Measurements from ENCODE around the gene UNC5B.
"Not testable (repeated sequence)": the region's sequence is repeated elsewhere in the genome, so short reads cannot be mapped to it uniquely, and the experiment has no call there.

Gene UNC5B

GRCh38 chr10:71269301-71270288, 57.2 kb downstream of the UNC5B start:
- no peak for DNase-seq

GRCh38 chr10:71270301-71271220, 58.2 kb downstream of the UNC5B start:
- DNase-seq: peak; percentile 7

GRCh38 chr10:71271662-71272055, 59.3 kb downstream of the UNC5B start:
- DNase-seq: no peak

GRCh38 chr10:71272056-71272771, 59.8 kb downstream of the UNC5B start:
- DNase-seq: no peak

GRCh38 chr10:71272974-71273373, 60.6 kb downstream of the UNC5B start:
- not testable (repeated sequence) for DNase-seq

GRCh38 chr10:71273506-71273905, 61.1 kb downstream of the UNC5B start:
- DNase-seq: no peak

GRCh38 chr10:71274901-71275796, 62.8 kb downstream of the UNC5B start:
- no peak for DNase-seq

- DNase-seq: no peak
These were observed 64.5 kb downstream of the UNC5B start for GRCh38 chr10:71276873-71277272.

GRCh38 chr10:71277914-71278665, 65.7 kb downstream of the UNC5B start:
- no peak for DNase-seq

GRCh38 chr10:71278691-71279588, 66.6 kb downstream of the UNC5B start:
- DNase-seq: no peak

GRCh38 chr10:71279590-71280170, 67.3 kb downstream of the UNC5B start:
- no peak for DNase-seq

- DNase-seq: no peak
These were observed 67.8 kb downstream of the UNC5B start for GRCh38 chr10:71280216-71280615.

- no peak for DNase-seq
These were observed 68.5 kb downstream of the UNC5B start for GRCh38 chr10:71280825-71281224.

- no peak for DNase-seq
These were observed 69.4 kb downstream of the UNC5B start for GRCh38 chr10:71281646-71282322.

- DNase-seq: no peak
These were observed 69.9 kb downstream of the UNC5B start for GRCh38 chr10:71282323-71282680.

GRCh38 chr10:71283410-71283809, 71.0 kb downstream of the UNC5B start:
- no peak for DNase-seq

GRCh38 chr10:71283876-71284275, 71.5 kb downstream of the UNC5B start:
- DNase-seq: no peak

GRCh38 chr10:71284544-71285179, 72.3 kb downstream of the UNC5B start:
- no peak for DNase-seq
